ENCODE results near the gene C5. TPM values are rescaled to one million over a fixed set of nuclear protein-coding genes. Genes with fewer than 3 reads are reported as not detected.

The C5 gene
- total and polyA plus RNA-seq, 8 donors, result 5.2 to 29.9 (median 14.6) TPM

DNA sequence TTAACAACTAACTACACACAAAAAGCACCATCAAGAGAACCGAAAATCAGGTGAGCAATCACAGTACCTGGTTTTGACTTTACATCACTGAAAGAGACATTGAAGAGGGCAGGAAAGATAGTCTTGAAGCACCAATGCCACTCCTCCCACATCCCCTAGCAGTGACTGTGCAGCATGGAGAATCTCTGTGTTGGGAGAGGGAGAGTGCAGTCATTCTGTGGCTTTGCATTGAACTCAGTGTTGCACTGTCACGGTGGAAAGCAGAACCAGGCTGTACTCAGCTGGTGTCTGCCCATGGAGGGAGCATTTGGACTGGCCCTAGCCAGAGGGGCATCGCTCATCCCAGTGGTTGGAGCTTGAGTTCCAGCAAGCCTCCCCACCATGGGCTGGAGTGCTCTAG is 40.4 kb downstream of the C5 start:
- ATAC-seq (no peak), FAIRE-seq (no peak), DNase-seq (no peak)
- Histone ChIP-seq H3K4me1 (no peaks in the 10 kb centered on the region), H3K36me3 (peaks cover 0 to 6% (median 0%) of the 10 kb centered on the region in 3 donors), H3K4me3 (no peak overlapping the region), H3K27ac (no peak overlapping the region), H3K9me3 (no peaks in the 10 kb centered on the region), H3K27me3 (no peaks in the 10 kb centered on the region)
- intact Hi-C loops (cut with DNase I), result no loop called here
- TF ChIP-seq, protein P1, sequence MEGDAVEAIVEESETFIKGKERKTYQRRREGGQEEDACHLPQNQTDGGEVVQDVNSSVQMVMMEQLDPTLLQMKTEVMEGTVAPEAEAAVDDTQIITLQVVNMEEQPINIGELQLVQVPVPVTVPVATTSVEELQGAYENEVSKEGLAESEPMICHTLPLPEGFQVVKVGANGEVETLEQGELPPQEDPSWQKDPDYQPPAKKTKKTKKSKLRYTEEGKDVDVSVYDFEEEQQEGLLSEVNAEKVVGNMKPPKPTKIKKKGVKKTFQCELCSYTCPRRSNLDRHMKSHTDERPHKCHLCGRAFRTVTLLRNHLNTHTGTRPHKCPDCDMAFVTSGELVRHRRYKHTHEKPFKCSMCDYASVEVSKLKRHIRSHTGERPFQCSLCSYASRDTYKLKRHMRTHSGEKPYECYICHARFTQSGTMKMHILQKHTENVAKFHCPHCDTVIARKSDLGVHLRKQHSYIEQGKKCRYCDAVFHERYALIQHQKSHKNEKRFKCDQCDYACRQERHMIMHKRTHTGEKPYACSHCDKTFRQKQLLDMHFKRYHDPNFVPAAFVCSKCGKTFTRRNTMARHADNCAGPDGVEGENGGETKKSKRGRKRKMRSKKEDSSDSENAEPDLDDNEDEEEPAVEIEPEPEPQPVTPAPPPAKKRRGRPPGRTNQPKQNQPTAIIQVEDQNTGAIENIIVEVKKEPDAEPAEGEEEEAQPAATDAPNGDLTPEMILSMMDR (IDR thresholded peaks at IDR 0.05), result no peak
- 90 to 91% methylated on average over 3 of the region's 3 CpGs for WGBS, 2 donors

DNA sequence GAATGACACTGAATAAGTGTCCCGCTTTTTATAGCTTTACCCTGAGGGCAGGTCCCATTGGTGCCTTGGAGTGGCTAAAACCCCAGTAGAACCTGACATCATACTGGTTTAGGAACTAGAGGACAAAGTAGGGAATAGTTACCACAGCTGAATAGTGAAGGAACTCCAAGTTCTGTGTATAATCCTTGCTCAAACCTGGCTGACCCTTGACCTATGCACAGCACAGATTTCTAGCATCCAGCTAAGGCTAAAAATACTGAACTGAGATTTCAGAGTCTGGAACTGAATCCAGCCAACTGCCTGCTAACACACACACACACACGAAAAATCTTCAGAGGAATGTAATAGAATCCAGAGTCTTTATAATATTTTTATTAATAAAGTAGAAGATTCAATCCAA is 50.8 kb downstream of the C5 start:
- Histone ChIP-seq H3K27me3 (no peaks in the 10 kb centered on the region), H3K4me3 (no peak overlapping the region), H3K9me3 (no peaks in the 10 kb centered on the region), H3K4me1 (no peaks in the 10 kb centered on the region), H3K27ac (no peak overlapping the region), H3K36me3 (no peaks in the 10 kb centered on the region)
- TF ChIP-seq, protein P1 (IDR thresholded peaks at IDR 0.05), result no peak
- intact Hi-C loops (cut with DNase I), result no loop called here
- FAIRE-seq (no peak), DNase-seq (no peak), ATAC-seq (no peak)
- WGBS, 2 donors, result 92 to 96% methylated on average over 2 of the region's 2 CpGs

GRCh38 chr9:120998111-120998510 is 52.0 kb downstream of the C5 start:
- Histone ChIP-seq H3K36me3 (no peaks in the 10 kb centered on the region), H3K9me3 (no peaks in the 10 kb centered on the region), H3K27me3 (no peaks in the 10 kb centered on the region), H3K4me3 (no peak overlapping the region), H3K27ac (no peak overlapping the region), H3K4me1 (no peaks in the 10 kb centered on the region)
- intact Hi-C loops (cut with DNase I), result no loop called here
- FAIRE-seq (no peak), ATAC-seq (no peak), DNase-seq (no peak)
- TF ChIP-seq, protein P1 (IDR thresholded peaks at IDR 0.05), result no peak
- 95 to 98% methylated on average over 2 of the region's 2 CpGs for WGBS, 2 donors

DNA sequence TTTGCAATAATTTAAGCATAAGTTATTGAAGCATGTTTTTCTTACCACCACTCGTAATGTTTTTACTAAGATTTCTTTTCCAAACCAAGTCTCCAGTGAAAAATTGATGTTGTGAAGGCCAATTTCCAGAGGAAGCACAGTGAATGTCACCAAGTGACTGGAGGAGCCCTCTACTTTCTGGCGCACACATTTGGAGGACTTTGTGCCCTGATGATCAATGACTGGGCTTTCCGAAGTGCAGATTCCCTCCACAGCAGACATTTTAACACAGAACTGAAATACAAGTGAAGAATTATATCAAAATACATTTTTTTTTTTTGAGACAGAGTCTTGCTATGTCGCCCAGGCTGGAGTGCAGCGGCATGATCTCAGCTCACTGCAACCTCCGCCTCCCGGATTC is 52.6 kb downstream of the C5 start:
- no peak for FAIRE-seq
- no peaks in the 10 kb centered on the region for H3K9me3 ChIP-seq
- TF ChIP-seq, protein P1 (IDR thresholded peaks at IDR 0.05), result no peak
- H3K27ac ChIP-seq, result no peak overlapping the region
- ATAC-seq, result no peak
- DNase-seq, result no peak
- H3K4me1 ChIP-seq, result no peaks in the 10 kb centered on the region
- H3K27me3 ChIP-seq, result no peaks in the 10 kb centered on the region
- H3K4me3 ChIP-seq, result no peak overlapping the region
- no peaks in the 10 kb centered on the region for H3K36me3 ChIP-seq
- intact Hi-C loops (cut with DNase I), result no loop called here
- 83 to 88% methylated on average over 7 of the region's 7 CpGs for WGBS, 2 donors

DNA sequence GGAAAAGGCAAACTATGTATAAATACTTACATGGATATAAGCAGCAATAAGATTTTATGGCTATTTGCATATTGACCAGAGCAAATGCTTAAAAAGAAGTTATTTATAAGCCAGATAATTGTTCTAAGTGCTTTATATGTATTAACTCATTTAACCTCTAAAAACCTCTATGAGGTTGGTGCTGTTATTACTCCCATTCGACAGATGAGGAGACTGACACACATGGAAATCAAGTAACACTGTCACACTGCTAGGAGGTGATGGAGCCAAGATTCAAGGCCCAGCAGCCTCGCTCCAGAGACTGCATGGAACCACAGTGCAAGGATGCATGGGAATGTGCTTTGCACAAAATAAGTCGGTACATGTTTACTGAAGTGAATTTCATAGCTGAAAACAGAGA is 53.7 kb downstream of the C5 start:
- FAIRE-seq, result no peak
- TF ChIP-seq, protein P1 (IDR thresholded peaks at IDR 0.05), result no peak

More for the DNA sequence above, 53.7 kb downstream of the C5 start:
- H3K9me3 ChIP-seq, result no peaks in the 10 kb centered on the region
- H3K27me3 ChIP-seq, result no peaks in the 10 kb centered on the region
- no peaks in the 10 kb centered on the region for H3K4me1 ChIP-seq
- no peak overlapping the region for H3K27ac ChIP-seq
- no peak for ATAC-seq
- intact Hi-C loops (cut with DNase I), result no loop called here
- no peak for DNase-seq
- H3K4me3 ChIP-seq, result no peak overlapping the region
- WGBS, 2 donors, result 65 to 78% methylated on average over 3 of the region's 3 CpGs
- H3K36me3 ChIP-seq, result no peaks in the 10 kb centered on the region
